HG03460 (cell line): ENCODE measurements around the gene GRIN2A.

Experiments used
- ATAC-seq: cut with Tn5 transposase; IDR thresholded peaks from one replicate; pipeline ENCODE4 v1.9.1; 2021; ENCODE audit not compliant: unreplicated experiment

The GRIN2A gene

DNA sequence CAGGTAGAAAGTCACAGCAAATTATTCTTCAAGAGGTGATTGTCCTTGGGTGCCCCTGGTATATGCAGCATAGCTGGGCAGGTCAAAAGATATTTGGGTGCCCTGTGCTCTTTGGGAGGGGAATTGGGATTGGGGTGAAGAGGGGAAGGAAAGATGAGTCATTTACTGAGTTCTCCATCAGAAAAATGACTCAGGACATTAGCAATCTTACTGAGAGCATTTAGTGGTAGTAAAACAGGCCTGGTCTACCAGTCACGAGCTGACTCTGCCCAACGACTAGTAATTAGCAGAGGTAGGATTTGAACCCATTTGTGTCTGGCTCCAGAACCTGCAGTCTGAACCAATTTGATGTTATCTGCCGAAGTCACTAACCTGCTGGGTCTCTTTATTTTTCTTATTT, 6.0 kb upstream of the GRIN2A start:
- ATAC-seq = no peak

DNA sequence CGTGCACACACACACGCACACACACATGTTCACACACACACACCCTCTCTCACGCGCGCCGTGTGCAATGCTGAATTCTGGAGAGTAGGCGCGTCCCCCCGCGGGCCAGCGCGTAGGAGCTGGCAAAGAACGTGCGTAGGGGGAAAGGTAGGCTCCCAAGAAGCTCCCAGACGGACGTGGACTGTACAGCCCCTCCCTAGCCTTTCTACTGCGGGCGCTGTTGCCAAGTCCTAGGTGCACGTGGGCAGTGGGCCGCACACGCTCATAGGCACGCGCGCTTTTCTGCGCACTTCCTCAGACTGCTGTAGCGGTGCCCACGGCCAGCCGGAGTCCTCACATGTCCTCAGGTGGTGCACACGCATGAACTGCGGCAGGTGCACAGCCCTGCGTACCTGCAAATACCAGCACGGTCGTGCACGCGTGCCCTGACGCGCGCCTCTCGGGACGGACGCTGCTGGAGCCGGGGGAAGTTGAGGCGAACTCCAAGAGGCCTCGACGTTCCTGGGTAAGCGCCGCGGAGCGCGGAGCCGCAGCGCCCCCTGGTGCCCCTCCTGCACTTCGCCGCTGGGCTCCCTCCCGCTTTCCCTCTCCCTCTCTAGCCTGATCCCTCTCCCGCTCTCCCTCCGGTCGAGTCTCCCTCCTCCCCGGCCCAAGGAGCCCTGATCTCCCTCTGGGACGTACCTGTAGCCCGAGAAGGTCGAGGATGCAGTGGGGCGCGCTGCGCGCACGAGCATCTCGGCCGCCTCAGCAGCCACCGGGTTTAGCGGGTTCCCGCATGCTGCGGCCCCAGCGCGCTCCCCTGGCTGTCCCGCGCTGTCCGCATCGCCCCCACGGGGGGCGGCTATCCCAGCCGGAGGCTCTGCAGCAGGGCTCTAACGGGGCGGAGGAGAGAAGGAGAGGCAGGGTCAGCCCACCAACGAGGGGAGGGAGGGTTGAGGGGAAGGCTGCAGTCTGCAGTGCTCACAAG, 749 bp downstream of the GRIN2A start:
- ATAC-seq = no peak

DNA sequence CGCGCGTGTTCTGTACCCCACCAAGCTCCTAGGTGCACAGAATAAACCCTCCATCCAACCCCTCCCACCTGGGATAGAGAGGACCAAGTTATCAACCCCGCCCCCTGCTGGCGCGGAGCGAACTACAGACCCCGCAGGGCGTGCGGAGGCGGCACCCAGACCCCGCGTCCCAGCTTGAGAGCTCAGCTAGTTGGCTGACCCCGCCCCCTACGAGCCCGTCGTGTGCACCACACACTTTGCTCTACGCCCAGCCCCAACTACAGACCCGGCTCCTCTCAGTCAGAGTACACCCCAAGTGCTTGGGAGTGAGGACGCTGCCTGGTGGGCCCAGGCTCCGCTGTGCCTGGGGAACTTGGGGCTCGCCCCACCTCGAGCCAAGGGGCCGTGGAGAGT, 1.5 kb downstream of the GRIN2A start:
- ATAC-seq = no peak

DNA sequence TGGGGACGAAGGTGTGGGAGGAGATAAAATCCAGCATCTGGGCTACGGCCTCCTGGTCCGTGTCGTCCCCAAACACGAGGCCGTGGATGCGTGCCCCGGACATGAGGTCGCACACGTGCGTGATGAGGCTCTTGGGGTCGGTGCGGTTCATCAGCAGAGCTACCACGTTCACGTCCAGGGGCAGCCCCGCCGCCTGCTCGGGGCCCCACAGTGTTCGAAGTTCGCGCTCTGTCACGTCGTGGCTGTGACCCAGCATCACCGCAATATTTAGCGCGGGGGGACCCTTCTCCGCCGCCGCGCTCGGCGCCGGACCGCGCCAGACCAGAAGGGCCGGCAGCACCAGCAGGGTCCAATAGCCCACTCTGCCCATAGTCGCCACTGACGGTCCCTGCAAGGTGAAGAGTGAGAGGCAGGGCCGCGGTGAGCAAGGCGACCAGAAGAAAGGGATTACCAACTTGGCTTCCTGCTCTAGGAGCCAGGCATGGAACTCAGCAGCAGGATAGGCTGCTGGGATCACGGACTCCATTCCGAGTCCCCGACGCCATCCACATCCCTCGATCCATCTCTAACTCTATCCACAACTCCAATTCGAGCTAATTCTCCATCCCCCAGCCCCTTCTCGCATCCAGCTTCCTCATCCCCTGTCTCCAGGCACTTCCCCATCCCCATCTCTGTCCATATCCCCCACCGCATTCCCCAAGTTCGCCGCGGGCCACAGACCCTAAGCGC, 2.0 kb downstream of the GRIN2A start:
- ATAC-seq = no peak

DNA sequence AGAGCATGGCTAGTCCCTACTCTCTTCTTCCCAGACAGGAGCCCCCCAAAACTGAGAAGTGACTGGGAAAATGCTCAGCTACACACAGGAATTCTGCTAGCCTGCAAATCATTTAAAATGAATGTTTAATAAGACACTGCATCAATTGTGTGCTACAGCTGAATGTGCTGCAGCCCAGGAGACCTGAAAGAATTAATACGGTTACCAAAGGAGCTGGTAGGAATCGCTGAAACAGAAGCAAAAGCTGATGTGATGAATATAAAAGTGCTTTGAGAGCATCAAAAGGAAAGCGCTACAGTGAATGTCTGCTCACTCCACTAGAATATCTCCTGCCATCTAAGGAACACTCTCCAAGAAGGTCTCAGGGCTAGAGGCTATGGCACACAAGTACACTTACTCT, 3.7 kb downstream of the GRIN2A start:
- ATAC-seq = no peak

DNA sequence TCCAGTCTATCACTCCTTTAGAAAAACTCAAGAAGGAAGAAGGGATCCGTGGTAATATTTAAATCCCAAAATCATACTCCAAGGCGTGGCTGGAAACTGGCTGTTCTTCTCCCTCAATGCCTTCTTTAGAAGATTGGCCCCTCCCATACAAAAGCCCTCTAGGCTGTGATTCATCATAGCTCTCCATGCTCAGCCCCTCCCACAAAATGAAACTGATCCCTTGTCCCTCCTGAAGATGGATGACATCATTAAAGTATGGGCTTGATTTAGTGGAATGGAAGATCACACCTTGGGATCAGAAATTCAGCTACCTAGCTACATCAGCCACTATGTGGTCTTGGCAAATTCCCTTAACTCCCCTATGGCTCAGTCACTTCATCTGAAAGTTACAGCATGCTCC, 4.1 kb downstream of the GRIN2A start:
- no peak for ATAC-seq

DNA sequence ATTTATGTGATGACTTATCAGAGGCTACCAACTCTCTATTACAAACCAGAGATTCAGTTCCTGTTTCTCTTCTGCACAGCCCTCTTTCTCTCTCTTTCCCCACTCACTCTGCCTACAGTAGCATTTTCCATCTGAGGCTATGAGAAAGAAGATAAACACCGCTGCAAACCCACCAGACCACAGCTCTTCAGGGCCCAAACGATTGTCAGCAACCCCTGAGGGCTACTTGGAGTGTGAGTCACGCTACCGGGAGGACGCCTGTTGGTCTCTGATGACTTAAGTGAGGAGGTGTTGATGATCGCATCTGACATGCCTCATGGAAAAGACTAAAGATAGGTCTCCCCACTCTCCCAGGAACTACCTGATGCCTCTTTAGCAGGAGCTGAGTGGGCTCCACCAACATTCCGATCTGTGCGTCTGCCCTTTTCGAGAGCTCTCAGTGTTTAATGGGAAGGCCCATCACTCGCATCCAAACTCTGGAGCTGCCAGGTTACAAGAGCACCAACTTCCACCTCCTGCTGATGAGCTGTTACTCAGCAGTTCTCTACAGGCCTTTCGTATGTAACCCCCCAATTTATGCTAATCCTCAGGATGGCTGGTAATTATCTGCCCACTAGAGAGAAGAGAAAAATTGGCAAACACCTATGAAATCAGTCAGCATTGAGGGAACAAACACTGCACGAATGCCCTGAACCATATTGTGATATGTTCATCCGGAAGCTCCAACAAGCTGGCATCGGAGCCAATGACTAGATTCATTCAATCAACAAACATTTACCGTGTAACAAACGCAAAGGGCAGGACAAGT, 9.2 kb downstream of the GRIN2A start:
- no peak for ATAC-seq

DNA sequence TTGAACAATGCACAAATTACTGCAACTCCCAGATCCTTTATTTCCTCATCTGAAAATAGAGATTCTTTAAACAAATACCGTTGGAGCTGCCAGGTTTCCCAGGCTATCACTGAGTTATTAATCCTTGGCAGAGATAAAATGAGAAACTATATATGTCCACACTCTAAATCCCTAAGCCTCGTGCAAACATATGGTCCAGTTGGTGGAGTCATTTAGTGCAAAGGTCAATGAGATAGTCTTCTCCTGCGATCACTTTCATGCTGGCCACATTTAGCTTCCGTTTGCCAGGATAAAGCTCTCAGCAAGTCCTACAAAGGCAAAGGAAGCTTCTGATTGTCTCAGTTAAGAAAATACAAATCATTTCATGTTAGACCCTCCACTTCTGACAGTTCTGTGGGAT, 11.0 kb downstream of the GRIN2A start:
- no peak for ATAC-seq

DNA sequence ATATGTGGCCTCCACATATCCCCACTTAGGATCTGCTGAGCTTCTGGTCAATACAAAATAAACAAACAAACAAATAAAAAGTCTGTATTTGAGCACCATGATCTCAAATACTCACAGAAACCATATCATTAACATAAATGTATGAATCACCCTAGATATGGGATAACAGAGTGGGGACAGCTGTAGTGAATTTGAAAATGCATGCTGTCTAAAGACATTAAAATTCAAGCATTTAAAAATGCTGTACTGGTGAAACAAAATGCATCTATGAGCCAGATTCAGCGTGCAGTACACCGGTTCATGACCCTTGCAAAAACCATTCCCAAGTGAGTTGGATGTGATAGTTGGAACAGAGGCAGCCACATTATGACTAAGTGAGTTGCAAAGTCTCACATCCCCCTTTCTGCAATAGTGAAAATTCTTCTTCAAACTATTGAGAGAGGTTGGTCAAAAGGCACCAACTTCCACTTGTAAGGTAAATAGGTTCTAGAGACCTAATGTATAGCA, 12.3 kb downstream of the GRIN2A start:
- ATAC-seq = no peak

DNA sequence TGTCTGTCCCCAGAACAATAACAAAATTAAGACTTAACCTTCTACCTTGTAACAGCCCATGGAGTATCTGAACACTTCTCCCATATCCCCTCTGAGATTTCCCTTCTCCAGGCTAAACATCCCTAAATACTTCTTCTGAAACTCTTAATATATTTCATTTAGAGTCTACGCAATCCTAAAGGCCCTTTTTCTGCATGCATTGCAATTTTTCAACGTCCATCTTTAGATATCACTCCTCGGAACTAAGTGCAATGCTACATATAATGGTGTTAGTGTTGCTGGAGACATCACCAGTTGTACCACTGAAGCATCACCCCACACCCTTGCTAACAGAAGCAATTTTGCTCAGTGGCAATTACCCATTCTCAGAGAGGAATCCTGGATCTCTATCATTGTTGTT, 13.2 kb downstream of the GRIN2A start:
- no peak for ATAC-seq

DNA sequence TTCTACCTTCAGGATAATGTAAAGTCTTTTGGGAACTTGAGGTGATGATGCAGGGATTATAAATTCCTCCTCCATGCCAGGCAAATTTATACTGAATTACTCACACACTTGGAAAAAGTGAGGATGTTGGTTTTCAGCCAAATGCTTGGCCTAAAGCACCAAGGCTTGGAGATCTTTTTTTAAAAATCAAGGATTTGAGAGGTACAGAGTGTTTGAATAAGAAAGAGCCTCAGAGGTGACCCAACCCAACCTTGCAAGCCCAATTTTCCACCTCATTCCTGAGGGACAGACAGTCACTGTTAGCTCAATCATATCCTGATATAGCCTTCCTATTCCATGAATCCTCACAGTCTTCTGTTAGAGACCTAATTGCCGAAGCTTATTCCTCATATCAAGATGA, 14.0 kb downstream of the GRIN2A start:
- ATAC-seq = no peak

DNA sequence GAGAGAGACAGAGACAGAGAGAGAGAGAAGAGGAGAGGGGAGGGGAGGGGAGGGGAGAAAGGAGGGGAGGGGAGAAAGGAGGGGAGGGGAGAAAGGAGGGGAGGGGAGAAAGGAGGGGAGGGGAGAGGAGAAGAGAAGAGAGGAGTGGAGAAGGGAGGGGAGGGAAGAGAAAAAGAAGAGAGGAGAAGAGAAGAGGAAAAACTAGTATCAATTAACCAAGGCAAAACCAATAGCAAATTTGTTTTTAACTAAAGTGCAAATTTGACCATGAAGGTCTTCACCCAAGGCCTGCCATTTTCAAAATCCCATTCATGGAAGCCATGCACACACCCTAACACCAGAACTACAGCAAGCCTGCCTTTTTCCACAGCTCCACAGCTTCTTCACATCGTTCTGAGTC, 16.6 kb downstream of the GRIN2A start:
- no peak for ATAC-seq

DNA sequence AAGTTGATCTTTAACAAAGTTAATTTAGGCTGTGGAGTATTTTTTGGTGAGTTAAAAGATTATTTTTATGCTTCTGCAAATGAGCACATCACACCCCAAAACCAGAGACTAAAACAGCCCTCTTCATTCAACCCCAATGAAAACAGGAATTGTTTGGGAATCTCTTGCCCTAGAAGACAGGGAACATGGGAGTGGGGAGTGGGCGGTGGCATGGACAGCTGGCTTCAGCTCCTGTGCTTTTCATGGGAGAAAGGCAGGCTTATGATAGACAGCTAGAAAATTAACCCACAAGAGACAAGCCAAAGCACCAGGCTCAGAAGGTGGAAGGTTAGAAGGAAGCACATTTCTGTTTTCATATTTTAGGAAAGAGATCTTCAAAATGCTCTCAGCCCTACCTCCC, 19.2 kb downstream of the GRIN2A start:
- no peak for ATAC-seq

DNA sequence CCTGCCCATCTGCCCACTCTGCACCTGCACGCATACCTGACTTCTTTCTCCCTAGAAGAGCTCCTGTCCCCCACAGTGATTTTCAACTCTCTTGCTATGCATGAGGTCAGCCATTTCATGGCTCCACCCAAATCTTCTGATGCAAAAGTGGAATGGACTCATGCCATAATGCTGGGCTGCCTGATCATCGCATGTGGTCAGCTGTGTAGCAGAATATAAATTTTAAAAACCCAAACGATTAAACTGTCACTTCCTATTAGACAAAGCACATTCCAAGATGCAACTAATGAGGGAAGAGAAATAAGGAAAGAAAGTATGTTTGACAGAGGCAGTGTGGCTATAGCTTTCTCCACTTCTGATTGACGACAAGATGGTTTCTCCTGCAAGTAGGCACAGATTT, 26.1 kb downstream of the GRIN2A start:
- no peak for ATAC-seq

DNA sequence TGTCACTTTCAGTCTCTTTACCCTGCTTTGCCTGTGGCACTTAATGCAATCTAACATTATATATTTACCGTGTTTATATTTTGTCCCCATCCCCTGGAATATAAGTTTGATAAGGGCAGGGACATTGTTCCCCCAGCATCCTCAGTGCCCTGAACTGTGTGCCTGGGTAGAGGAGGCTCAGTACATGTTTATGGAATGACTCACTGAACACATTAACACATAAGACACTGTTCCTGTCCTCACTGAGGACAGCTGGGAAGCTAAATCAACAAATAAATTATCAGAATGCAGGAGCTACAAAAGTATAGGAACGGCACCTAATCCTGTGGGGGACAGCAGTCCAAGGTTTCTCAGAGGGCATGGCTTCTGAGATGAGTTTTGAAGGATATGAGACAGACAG, 27.8 kb downstream of the GRIN2A start:
- no peak for ATAC-seq

DNA sequence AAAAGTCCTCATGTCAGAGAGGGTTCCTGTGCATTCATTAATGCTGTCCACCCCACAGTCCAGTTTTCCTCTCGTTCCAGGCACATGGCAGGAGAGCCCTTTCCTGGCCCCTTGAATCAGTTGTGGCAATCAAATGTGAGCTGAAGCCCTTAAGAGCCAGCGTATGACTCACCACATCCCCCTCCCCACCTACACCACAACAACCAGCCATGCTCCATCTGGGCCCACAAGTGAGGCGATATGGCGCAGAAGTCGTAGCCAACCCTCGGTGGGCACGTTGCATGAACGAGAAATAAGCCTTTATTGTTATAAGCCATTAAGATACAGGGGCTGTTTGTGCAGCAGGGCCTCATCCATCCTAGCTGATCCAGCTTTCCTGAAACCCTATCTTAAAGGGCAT, 28.2 kb downstream of the GRIN2A start:
- no peak for ATAC-seq

DNA sequence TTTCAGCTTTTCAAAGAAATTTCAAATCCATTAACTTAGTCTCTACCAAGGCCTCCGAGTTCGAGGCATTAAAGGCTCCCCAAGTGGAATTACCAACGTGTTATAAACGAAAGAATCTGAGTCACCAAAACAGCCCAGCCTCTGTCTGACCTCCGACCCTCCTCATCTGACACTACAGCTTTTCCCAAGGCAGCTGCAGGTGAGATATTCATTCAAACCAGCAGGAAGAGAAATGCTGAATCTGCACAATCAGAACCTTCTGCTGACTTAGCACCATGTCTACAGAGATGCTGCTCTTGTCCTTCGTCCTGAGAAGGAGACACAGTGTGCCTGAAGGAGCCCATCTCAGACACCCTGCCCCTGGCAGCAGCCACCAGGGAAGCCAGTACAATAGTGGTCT, 30.5 kb downstream of the GRIN2A start:
- no peak for ATAC-seq

DNA sequence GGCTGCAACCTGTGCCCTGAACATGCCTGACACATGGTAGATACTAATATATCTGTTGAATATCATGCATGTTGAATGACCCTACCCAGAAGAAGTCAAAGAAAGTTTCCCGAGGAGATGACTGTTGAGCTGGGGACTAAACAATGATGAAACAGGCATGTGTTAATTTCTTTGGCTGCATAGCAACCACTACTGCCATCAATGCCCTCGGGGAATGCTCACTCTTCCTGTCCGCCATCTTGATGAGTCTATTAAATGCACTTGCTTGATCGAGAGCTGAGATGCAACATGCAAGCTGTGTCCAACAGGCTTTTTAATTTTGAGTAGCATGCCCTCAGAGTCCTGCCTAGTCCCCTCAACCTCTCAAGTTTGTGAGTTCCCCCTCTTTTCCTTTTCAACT, 31.3 kb downstream of the GRIN2A start:
- no peak for ATAC-seq

DNA sequence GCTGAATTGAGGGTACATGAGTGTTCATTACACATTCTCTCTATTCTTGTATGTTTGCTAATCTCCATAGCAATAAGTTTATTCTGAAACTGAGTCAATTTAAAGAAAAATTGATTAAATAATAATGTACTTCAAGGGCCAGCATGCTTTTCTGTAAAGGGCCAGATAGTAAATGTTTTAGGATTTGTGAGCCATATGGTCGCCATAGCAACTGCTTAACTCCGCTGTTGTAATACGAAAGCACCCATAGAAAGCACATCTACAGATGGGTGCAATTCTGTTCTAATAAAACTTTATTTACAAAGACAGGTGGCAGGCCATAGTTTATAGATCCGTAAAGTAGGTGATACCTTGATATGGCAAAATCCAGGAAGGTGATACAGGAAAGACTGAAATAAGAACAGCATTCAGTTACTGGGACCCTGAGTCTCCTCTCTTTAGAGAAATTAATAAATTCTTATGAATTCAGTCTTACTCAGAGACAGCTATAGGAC, 36.6 kb downstream of the GRIN2A start:
- no peak for ATAC-seq

DNA sequence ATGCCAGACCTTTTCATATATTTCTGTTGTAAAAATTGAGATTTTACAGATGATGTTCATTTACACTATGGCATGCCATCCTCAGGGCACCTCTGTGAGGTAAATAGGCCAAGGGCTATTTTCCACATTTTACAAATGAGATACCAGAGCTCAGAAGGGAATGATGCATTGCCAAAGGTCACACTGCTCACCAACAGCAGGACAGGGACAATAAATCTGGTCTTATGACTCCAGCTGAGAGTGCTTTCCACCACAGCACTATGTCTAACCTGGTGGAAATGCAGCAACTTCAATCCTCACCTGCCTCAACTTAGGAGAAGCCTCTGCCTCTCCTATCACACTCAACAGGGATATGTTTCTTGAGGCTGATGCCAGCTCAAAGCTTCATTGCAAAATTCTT, 40.6 kb downstream of the GRIN2A start:
- no peak for ATAC-seq

DNA sequence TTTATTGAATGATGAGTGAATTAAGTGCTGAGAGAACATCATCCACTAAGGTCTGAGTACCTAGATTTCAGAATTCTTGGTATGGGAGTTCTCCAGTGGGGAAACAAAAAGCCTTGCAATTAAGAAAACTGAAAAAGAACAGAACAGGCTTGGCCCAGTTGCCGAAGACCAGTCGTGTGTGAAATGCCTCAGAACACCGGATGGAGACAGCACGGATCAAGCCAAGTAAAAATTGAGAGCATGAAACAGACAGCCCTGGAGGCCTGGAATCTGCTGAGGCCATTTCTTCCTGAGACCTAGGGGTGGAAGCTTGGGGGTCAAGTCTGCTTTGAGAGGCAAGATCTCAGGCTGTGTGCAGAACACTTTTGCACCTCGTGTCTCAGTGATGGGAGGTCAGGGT, 43.3 kb downstream of the GRIN2A start:
- ATAC-seq = no peak
